ENCODE results near the gene ARMC2. TPM values are rescaled to one million over a fixed set of nuclear protein-coding genes. Genes with fewer than 3 reads are reported as not detected.

The ARMC2 gene
- total RNA-seq, 1 donor from 2014 or later, result 10.1 TPM

DNA sequence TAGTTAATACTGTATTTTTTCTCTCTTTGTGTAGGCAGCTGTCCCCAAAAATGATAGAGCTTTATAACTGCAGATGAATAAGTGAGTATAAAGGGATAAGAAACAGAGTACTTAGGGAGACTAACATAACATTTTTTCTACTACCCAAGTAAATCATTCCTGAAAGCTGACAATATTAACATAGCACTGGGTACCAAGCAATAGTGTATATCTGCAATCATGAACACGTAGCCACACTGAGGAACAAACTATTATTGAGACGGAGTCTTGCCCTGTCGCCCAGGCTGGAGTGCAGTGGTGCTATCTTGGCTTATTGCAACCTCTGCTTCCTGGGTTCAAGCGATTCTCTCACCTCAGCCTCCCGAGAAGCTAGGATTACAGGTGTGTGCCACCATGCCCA is 140.5 kb downstream of the ARMC2 start:
- TF ChIP-seq, protein P1, sequence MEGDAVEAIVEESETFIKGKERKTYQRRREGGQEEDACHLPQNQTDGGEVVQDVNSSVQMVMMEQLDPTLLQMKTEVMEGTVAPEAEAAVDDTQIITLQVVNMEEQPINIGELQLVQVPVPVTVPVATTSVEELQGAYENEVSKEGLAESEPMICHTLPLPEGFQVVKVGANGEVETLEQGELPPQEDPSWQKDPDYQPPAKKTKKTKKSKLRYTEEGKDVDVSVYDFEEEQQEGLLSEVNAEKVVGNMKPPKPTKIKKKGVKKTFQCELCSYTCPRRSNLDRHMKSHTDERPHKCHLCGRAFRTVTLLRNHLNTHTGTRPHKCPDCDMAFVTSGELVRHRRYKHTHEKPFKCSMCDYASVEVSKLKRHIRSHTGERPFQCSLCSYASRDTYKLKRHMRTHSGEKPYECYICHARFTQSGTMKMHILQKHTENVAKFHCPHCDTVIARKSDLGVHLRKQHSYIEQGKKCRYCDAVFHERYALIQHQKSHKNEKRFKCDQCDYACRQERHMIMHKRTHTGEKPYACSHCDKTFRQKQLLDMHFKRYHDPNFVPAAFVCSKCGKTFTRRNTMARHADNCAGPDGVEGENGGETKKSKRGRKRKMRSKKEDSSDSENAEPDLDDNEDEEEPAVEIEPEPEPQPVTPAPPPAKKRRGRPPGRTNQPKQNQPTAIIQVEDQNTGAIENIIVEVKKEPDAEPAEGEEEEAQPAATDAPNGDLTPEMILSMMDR (conservative IDR thresholded peaks at IDR 0.05), result no peak
- Mint-ChIP-seq H3K36me3 (ENCODE audit: low read depth) (peaks cover 14% of the 10 kb centered on the region), H3K4me1 (no peaks in the 10 kb centered on the region), H3K4me3 (no peak overlapping the region), H3K9me3 (no peaks in the 10 kb centered on the region), H3K27ac (ENCODE audit: unreplicated experiment) (no peak overlapping the region), H3K27me3 (ENCODE audit: low read depth) (no peaks in the 10 kb centered on the region)
- DNase-seq (ENCODE audit: low read depth, low spot score), result no peak

DNA sequence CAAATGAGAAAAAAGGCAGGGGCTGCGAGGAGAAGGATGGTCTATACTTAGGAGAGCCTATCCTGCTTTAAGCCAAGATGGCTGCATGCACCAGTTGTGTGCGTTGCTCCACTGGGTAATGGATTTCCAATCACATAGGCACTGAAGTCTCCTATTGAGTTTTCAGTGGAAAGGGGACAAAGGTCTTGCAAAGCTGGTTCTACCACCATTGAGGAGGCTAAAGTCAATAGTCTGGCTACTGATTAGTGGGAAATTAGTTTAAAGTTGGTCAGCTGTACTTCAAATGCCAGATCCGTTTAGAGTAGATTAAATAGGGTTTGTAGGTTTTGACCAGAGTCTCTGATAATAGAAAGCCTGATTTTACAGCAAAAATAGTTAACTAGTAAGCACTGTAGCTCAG is 141.5 kb downstream of the ARMC2 start:
- no peaks in the 10 kb centered on the region for H3K9me3 Mint-ChIP-seq
- no peak overlapping the region for H3K27ac Mint-ChIP-seq (ENCODE audit: unreplicated experiment)
- no peaks in the 10 kb centered on the region for H3K27me3 Mint-ChIP-seq (ENCODE audit: low read depth)
- no peak for DNase-seq (ENCODE audit: low read depth, low spot score)
- peaks cover 13% of the 10 kb centered on the region for H3K36me3 Mint-ChIP-seq (ENCODE audit: low read depth)
- no peaks in the 10 kb centered on the region for H3K4me1 Mint-ChIP-seq
- TF ChIP-seq, protein P1 (conservative IDR thresholded peaks at IDR 0.05), result no peak
- no peak overlapping the region for H3K4me3 Mint-ChIP-seq

DNA sequence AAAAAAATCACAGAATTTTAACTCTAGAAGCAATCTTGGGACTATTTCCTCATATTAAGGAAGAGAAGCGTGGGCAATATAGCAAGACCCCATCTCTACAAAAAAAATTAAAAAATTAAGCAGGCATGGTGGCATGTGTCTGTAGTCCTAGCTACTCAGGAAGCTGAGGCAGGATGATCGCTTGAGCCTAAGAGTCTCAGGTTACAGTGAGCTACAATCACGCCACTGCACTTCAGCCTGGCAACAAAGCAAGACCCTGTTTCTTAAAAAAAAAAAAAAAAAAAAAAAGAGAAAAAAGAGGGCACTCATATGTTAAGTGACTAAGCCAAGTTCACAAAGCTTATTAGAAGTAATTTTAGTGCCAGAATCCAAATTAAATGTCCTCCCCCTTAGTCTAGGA is 145.7 kb downstream of the ARMC2 start:
- H3K36me3 Mint-ChIP-seq (ENCODE audit: low read depth), result peaks cover 7% of the 10 kb centered on the region
- H3K4me3 Mint-ChIP-seq, result no peak overlapping the region
- no peak for DNase-seq (ENCODE audit: low read depth, low spot score)
- H3K27ac Mint-ChIP-seq (ENCODE audit: unreplicated experiment), result no peak overlapping the region
- no peaks in the 10 kb centered on the region for H3K4me1 Mint-ChIP-seq
- H3K27me3 Mint-ChIP-seq (ENCODE audit: low read depth), result no peaks in the 10 kb centered on the region
- H3K9me3 Mint-ChIP-seq, result no peaks in the 10 kb centered on the region
- TF ChIP-seq, protein P1 (conservative IDR thresholded peaks at IDR 0.05), result no peak

DNA sequence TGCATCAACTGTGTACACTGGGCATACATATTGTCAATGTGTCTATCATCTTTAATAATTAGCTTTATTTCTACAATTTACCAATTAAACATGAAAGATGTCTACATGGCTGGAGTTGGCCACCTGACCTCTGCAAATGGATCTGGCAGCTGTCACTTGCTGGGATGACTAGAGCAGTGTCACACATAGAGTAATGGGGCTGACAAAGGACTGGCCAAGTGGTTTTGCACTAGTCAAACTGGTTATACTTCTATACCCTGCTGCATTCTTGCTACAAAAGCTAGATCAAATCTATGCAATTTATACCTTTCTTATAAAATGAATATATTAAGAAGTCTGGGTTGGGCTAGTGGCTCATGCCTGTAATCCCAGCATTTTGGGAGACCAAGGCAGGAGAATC is 147.1 kb downstream of the ARMC2 start:
- peaks cover 7% of the 10 kb centered on the region for H3K36me3 Mint-ChIP-seq (ENCODE audit: low read depth)

DNA sequence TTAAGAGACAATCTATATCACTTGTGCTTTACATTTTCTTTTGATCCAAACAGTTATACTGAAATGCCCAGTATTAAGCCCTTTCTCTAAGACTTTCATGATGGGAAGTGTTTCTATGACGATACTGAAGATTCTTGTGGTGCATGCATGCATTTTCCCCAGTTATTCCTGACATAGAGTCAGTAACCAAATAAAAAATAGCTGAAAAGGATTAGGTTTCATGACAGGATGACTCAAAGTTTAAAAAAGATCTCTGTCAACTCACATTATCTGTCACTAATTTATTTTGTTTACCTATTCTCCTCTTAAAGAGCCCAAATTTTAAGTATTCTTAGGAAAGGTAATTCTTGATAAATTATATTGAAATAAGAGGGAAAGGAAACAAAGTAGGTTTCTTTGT is 148.0 kb downstream of the ARMC2 start:
- TF ChIP-seq, protein P1 (conservative IDR thresholded peaks at IDR 0.05), result no peak
- H3K4me3 Mint-ChIP-seq, result no peak overlapping the region
- peaks cover 5% of the 10 kb centered on the region for H3K36me3 Mint-ChIP-seq (ENCODE audit: low read depth)
- no peak overlapping the region for H3K27ac Mint-ChIP-seq (ENCODE audit: unreplicated experiment)
- no peaks in the 10 kb centered on the region for H3K9me3 Mint-ChIP-seq
- H3K27me3 Mint-ChIP-seq (ENCODE audit: low read depth), result no peaks in the 10 kb centered on the region
- no peaks in the 10 kb centered on the region for H3K4me1 Mint-ChIP-seq
- no peak for DNase-seq (ENCODE audit: low read depth, low spot score)

More for the DNA sequence above, 147.1 kb downstream of the ARMC2 start:
- Mint-ChIP-seq H3K27me3 (ENCODE audit: low read depth) (no peaks in the 10 kb centered on the region), H3K27ac (ENCODE audit: unreplicated experiment) (no peak overlapping the region), H3K9me3 (no peaks in the 10 kb centered on the region), H3K4me3 (no peak overlapping the region), H3K4me1 (no peaks in the 10 kb centered on the region)
- TF ChIP-seq, protein P1 (conservative IDR thresholded peaks at IDR 0.05), result no peak
- no peak for DNase-seq (ENCODE audit: low read depth, low spot score)

DNA sequence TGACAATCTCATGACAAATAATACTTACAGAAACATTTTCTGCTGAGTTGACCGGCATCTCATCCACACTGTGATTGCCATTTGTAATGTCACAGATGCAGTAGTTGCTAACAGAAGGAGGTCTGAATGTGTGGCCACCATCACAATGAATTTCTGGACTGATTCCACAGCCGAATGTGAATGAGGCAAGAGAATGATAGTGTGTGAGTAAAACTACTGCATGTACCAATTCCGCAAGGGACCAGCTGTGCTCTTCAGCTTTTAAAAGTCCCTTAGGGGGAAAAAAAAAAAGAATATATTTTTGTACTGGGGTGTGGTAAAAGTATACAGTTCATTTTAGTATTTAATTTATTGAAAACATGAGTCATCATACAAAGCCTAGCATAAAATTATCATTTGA is 150.3 kb downstream of the ARMC2 start:
- no peaks in the 10 kb centered on the region for H3K4me1 Mint-ChIP-seq

More for the DNA sequence above, 150.3 kb downstream of the ARMC2 start:
- TF ChIP-seq, protein P1 (conservative IDR thresholded peaks at IDR 0.05), result no peak
- Mint-ChIP-seq H3K27me3 (ENCODE audit: low read depth) (no peaks in the 10 kb centered on the region), H3K27ac (ENCODE audit: unreplicated experiment) (no peak overlapping the region), H3K4me3 (no peak overlapping the region), H3K9me3 (no peaks in the 10 kb centered on the region), H3K36me3 (ENCODE audit: low read depth) (no peaks in the 10 kb centered on the region)
- DNase-seq (ENCODE audit: low read depth, low spot score), result no peak

Data from neural crest cell (in vitro differentiated cells).